ENCODE data around the gene BTAF1. TPM values are rescaled to one million over a fixed set of nuclear protein-coding genes. Genes with fewer than 3 reads are reported as not detected.
"Not testable (repeated sequence)": the region's sequence is repeated elsewhere in the genome, so short reads cannot be mapped to it uniquely, and the experiment has no call there.

BTAF1 gene
- total RNA-seq, 1 experiment from 2014 or later, result 37.0 TPM

GRCh38 chr10:92027141-92027540 is 103.6 kb downstream of the BTAF1 start:
- DNase-seq (ENCODE audit: unreplicated experiment), result no peak
- H3K27ac Mint-ChIP-seq (ENCODE audit: low read depth, unreplicated experiment), result no peak overlapping the region
- TF ChIP-seq, protein P1, sequence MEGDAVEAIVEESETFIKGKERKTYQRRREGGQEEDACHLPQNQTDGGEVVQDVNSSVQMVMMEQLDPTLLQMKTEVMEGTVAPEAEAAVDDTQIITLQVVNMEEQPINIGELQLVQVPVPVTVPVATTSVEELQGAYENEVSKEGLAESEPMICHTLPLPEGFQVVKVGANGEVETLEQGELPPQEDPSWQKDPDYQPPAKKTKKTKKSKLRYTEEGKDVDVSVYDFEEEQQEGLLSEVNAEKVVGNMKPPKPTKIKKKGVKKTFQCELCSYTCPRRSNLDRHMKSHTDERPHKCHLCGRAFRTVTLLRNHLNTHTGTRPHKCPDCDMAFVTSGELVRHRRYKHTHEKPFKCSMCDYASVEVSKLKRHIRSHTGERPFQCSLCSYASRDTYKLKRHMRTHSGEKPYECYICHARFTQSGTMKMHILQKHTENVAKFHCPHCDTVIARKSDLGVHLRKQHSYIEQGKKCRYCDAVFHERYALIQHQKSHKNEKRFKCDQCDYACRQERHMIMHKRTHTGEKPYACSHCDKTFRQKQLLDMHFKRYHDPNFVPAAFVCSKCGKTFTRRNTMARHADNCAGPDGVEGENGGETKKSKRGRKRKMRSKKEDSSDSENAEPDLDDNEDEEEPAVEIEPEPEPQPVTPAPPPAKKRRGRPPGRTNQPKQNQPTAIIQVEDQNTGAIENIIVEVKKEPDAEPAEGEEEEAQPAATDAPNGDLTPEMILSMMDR (IDR thresholded peaks at IDR 0.05; ENCODE audit: unreplicated experiment), result no peak
- H3K4me1 Mint-ChIP-seq (ENCODE audit: insufficient read depth, unreplicated experiment), result no peaks in the 10 kb centered on the region
- H3K4me3 Mint-ChIP-seq (ENCODE audit: unreplicated experiment), result no peak overlapping the region
- POLR2A ChIA-PET, result interaction anchor here (0.6 to 0.9 kb wide), 2 partner anchors 8 to 229 kb away, joined by 4 read pairs; partner anchors contain the start of gene TNKS2
- no TSS peak for BruUV-seq (replicated peaks)
- H3K36me3 Mint-ChIP-seq (ENCODE audit: insufficient read depth, unreplicated experiment), result peaks cover 65% of the 10 kb centered on the region
- no peaks in the 10 kb centered on the region for H3K9me3 Mint-ChIP-seq (ENCODE audit: unreplicated experiment)
- intact Hi-C loops (cut with micrococcal nuclease), result no loop called here
- CTCF ChIA-PET, result no interaction called here
- H3K27me3 Mint-ChIP-seq (ENCODE audit: insufficient read depth, unreplicated experiment), result no peaks in the 10 kb centered on the region

- H3K27ac Mint-ChIP-seq (ENCODE audit: low read depth, unreplicated experiment), result no peak overlapping the region
- H3K4me3 Mint-ChIP-seq (ENCODE audit: unreplicated experiment), result no peak overlapping the region
- no peaks in the 10 kb centered on the region for H3K4me1 Mint-ChIP-seq (ENCODE audit: insufficient read depth, unreplicated experiment)
- peaks cover 60% of the 10 kb centered on the region for H3K36me3 Mint-ChIP-seq (ENCODE audit: insufficient read depth, unreplicated experiment)
- no peaks in the 10 kb centered on the region for H3K9me3 Mint-ChIP-seq (ENCODE audit: unreplicated experiment)
- TF ChIP-seq, protein P1 (IDR thresholded peaks at IDR 0.05; ENCODE audit: unreplicated experiment), result no peak
- DNase-seq (ENCODE audit: unreplicated experiment), result no peak
- ChIA-PET POLR2A (no interaction called here), CTCF (no interaction called here)
- no TSS peak for BruUV-seq (replicated peaks)
- H3K27me3 Mint-ChIP-seq (ENCODE audit: insufficient read depth, unreplicated experiment), result no peaks in the 10 kb centered on the region
- intact Hi-C loops (cut with micrococcal nuclease), result no loop called here
These were observed 108.0 kb downstream of the BTAF1 start for GRCh38 chr10:92031580-92031979.

DNA sequence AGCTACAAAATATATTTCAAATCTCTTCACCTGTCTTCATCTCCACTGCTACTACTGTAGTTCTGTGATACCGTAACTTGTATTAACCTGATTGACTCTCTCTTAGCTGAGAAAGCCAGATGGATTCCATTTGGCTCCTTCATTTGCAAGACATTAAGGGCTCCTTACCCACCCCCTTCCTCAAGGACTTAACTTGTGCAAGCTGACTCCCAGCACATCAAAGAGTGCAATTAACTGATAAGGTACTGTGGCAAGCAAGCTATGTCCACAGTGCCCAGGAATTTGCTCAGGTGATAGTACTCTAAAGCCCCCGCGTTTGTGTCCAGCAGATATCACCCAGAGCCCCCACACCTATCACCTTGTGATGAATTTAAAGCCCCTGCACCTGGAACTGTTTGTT is 109.5 kb downstream of the BTAF1 start:
- intact Hi-C loops (cut with micrococcal nuclease); H3K27ac Mint-ChIP-seq (ENCODE audit: low read depth, unreplicated experiment); H3K4me3 Mint-ChIP-seq (ENCODE audit: unreplicated experiment); H3K27me3 Mint-ChIP-seq (ENCODE audit: insufficient read depth, unreplicated experiment); BruUV-seq (replicated peaks); CTCF ChIA-PET; POLR2A ChIA-PET; DNase-seq (ENCODE audit: unreplicated experiment); H3K9me3 Mint-ChIP-seq (ENCODE audit: unreplicated experiment); H3K4me1 Mint-ChIP-seq (ENCODE audit: insufficient read depth, unreplicated experiment): not testable (repeated sequence)
- H3K36me3 Mint-ChIP-seq (ENCODE audit: insufficient read depth, unreplicated experiment), result peaks cover 45% of the 10 kb centered on the region

GRCh38 chr10:92038949-92039348 is 115.4 kb downstream of the BTAF1 start:
- Mint-ChIP-seq H3K36me3 (ENCODE audit: insufficient read depth, unreplicated experiment) (peaks cover 16% of the 10 kb centered on the region), H3K27ac (ENCODE audit: low read depth, unreplicated experiment) (no peak overlapping the region), H3K9me3 (ENCODE audit: unreplicated experiment) (no peaks in the 10 kb centered on the region), H3K4me1 (ENCODE audit: insufficient read depth, unreplicated experiment) (no peaks in the 10 kb centered on the region), H3K27me3 (ENCODE audit: insufficient read depth, unreplicated experiment) (no peaks in the 10 kb centered on the region), H3K4me3 (ENCODE audit: unreplicated experiment) (no peak overlapping the region)
- intact Hi-C loops (cut with micrococcal nuclease), result no loop called here
- BruUV-seq (replicated peaks), result no TSS peak
- ChIA-PET POLR2A (no interaction called here), CTCF (no interaction called here)
- TF ChIP-seq, protein P1 (IDR thresholded peaks at IDR 0.05; ENCODE audit: unreplicated experiment), result no peak
- no peak for DNase-seq (ENCODE audit: unreplicated experiment)

DNA sequence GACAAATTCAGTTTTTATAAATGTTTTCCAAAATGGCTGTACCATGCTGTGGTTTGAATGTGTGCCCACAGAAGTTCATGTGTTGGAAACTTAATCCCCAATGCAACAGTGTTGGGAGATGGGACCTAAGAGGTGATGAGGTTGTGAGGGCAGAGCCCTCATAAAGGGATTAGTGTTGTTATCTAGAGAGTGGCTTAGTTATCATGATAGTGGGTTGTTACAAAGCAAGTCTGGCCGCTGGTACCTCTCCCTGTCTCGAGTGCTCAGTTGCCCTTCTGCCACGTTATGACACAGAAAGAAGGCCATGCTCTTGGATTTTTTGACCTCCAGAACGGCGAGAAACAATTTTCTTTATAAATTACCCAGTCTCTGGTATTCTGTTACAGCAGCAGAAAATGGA is 119.0 kb downstream of the BTAF1 start:
- intact Hi-C loops (cut with micrococcal nuclease), result no loop called here
- CTCF ChIA-PET, result no interaction called here
- Mint-ChIP-seq H3K27ac (ENCODE audit: low read depth, unreplicated experiment) (no peak overlapping the region), H3K9me3 (ENCODE audit: unreplicated experiment) (no peaks in the 10 kb centered on the region), H3K27me3 (ENCODE audit: insufficient read depth, unreplicated experiment) (no peaks in the 10 kb centered on the region), H3K4me3 (ENCODE audit: unreplicated experiment) (no peak overlapping the region), H3K4me1 (ENCODE audit: insufficient read depth, unreplicated experiment) (no peaks in the 10 kb centered on the region), H3K36me3 (ENCODE audit: insufficient read depth, unreplicated experiment) (peaks cover 5% of the 10 kb centered on the region)
- POLR2A ChIA-PET, result no interaction called here
- no peak for DNase-seq (ENCODE audit: unreplicated experiment)
- BruUV-seq (replicated peaks), result no TSS peak
- TF ChIP-seq, protein P1 (IDR thresholded peaks at IDR 0.05; ENCODE audit: unreplicated experiment), result no peak
